HG03571 (cell line): ENCODE data around the gene PLAAT4.
"Not testable (repeated sequence)": the region's sequence is repeated elsewhere in the genome, so short reads cannot be mapped to it uniquely, and the experiment has no call there.

Experiments
- ATAC-seq: cut with Tn5 transposase; IDR thresholded peaks from one replicate; pipeline ENCODE4 v1.9.1; 2021; ENCODE audit not compliant: unreplicated experiment

The PLAAT4 gene

DNA sequence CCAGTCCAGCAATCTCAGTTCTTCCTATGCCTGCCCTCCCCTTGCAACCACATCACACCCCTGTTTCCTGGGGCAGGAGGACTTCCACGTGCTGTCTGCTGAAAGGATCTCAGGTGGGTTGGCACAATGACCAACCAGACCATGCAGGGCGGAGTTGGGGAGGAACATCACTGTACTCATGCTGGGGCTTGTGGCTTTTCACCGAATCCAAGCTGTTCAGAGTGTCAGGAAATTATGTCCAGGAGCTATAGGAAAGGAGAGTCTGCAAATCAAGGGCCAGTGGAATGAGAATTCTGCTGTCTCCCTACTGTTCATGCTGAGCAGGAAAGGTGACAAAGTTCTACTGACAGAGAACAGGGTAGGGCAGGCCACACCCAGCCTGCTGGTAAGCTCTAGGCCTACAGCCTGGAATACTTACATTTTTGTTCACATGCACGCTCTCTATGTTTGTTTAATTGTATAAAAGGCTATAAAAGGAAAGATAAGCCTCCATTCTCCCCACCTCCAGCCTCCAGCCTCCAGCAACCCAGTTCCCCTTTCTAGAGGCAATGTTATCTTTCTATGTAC, 28.3 kb downstream of the PLAAT4 start:
- ATAC-seq = no peak

DNA sequence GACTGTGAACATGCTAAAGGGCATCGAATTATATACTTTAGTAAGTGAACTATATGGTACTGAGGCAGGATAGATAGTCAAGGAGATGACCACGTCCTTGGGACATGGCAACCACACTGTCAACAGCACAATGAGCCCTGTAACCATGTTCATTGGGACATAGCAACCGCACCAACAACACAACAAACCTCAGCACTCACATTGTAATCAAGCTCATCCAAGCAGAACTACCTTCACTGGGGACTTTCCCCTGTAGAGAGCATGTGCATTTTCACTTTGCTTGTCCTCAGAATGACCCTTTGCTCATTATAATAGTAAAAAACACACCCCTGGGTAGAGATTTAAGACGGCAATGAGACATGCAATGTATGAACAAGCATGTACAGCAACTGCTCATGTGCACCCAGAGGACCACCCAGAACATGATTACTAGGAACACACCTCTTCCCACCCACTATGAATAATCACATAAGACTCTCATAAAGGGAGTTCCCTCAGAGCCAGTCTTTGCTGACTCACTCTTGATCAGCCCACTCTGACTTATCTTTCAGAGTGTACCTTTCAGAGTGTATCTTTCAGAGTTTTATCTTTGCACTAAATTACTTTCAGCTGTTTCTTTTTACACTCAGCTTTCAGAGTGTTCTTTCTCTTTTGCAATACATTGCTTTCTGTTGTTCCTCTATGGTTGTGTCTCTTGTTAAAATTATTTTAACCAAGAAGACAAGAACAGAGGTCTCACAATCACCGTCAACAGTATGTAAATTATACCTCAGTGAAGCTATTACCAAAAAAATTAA, 30.6 kb downstream of the PLAAT4 start:
- ATAC-seq = peak; percentile 70

DNA sequence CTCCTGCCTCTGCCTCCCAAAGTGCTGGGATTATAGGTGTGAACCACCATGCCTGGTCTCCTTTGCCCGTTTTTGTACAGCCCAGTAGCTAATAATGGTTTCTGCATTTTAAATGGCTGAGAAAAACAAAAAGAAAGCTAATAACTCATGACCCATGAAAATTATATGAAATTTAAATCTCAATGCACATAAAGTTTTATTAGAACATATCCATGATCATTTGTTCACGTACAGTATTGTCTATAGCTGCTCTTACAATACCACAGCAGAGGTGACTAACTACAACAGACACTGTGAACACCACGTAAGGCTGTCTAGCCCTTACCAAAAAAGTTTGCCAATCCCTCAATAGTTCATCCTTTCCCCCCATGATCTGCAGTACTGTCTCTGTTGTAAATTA, 33.0 kb downstream of the PLAAT4 start:
- no peak for ATAC-seq

DNA sequence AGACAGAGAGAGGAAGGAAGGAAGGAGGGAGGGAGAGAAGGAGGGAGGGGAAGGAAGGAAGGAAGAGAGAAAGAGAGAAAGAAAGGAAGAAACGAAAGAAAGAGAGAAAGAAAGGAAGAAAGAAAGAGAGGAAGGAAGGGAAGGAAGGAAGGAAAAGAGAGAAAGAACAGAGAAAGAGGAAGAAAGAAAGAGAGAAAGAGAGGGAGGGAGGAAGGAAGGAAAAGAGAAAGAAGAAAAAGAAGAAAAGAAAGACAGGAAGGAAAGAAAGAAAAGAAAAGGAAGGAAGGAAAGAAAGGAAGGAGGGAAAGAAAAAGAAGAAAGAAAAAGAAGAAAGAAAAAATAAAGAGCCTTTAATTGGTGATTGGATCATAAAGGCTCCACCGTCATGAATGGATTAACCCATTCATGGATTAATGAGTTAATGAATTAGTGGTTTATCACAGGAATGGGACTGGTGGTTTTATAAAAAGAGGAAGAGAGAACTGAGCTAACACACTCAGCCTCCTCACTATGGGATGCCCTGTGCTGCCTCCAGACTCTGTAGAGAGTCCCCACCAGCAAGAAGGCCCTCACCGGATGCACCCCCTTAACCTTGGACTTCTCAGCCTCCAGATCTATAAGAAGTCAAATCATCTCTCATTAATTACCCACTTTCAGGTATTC, 35.5 kb downstream of the PLAAT4 start:
- no peak for ATAC-seq

DNA sequence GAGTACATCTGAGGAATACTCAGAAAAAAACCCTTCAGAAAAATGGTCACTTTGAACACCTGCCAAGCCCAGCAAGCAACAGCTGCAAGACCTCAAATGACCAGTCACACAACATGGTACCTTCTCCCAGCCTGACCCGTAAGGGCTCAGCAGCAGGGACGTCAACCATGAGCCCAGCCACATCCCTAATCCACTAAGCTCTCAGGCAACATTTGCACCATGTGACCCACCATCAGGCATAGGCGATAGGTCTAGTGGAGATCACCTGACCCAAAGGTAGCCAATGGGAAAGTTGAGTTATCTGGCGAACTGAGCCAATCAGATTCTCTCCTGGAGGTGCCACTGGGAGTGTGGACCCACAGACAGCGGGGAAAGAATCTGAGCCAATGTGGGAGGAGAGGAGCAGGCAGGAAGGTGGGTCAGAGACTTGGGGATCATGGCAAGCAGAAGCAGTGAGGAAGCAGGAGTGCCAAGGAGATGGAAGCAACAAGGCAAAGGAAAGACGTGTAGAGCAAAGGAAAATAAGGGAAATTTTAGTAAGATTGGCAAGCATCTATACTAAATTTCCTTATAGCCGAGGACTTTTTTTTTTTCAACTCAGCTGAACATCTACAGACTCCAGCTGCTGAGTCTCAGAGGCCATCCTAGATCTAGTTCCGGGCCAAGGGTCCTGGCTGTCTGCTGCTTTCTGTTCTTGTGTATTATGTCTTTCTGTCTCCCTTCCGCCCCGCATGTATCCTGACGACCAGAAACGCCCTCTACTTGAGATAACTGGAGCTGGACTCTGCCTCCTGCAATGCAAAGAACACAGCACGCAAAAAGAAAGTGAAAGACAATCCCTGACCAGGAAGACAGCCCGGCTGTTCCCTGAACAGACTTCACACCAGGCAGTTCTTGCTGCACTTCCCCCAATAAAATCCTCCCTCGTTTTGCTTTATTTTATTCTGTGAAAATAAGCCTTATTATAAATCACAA, 37.6 kb downstream of the PLAAT4 start:
- ATAC-seq = no peak

DNA sequence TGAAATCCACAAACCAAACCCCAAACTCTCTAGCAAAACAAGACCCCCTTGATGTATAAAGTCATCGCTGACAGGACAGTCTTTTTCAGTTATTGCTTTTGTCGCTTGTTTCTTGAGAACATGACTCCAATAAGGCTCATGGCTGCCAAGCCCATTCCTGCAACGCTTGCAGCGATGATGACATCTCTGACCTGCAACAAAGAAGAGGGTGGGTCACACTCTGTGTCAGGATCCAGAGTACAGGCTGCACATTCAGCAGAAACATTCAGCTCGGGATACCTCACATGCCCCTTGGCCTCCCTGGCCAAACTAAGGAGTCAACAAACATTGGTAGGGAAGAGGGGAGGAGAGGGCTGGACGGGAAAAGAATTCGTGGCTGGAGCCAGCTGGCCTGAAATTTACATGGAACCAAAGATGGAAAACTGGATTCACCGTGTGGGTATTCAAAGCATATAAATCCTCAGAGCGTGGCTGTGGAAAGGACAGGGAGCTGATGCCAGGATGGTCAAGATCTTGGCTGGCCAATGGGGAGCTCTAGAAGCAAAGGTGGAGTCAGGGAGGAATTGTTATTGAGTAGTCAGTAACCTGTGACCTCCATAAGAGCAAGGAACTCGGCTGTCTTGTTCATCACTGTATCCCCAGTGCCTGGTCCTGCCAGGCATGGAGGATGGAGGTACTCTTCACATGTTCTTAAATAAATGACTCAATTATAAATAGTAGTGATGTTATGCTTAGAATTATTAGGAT, 38.4 kb downstream of the PLAAT4 start:
- no peak for ATAC-seq

DNA sequence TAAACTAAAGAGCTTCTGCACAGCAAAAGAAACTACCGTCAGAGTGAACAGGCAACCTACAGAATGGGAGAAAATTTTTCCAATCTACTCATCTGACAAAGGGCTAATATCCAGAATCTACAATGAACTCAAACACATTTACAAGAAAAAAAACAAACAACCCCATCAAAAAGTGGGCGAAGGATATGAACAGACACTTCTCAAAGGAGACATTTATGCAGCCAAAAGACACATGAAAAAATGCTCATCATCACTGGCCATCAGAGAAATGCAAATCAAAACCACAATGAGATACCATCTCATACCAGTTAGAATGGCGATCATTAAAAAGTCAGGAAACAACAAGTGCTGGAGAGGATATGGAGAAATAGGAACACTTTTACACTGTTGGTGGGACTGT, 42.3 kb downstream of the PLAAT4 start:
- not testable (repeated sequence) for ATAC-seq

DNA sequence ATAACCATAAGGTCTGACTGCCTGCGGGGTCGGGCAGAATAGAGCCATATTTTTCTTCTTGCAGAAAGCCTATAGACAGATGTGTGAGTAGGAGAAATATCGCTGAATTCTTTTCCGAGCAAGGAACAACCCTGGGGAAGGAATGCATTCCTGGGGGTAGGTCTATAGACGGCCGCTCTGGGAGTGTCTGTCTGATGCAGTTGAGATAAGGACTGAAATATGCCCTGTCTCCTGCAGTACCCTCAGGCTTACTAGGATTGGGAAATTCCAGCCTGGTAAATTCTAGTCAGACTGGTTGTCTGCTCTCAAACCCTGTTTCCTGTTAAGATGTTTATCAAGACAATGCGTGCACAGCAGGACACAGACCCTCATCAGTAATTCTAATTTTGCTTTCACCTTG, 44.6 kb downstream of the PLAAT4 start:
- ATAC-seq = not testable (repeated sequence)

DNA sequence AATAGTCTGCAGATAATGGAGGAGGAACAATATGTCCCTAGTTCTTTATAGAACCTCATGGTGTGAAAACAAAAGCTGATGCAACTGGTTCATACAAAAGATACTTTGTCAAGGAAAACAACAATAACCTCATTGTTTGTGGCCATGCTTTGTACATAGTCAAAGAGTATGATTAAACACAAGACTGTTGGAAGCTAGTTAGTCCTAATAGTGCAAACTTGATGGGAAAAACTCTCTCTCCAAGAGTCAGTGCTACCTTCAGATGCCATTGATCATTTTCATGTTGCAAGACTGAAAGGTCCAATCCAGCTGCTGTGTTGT, 46.7 kb downstream of the PLAAT4 start:
- ATAC-seq = no peak

DNA sequence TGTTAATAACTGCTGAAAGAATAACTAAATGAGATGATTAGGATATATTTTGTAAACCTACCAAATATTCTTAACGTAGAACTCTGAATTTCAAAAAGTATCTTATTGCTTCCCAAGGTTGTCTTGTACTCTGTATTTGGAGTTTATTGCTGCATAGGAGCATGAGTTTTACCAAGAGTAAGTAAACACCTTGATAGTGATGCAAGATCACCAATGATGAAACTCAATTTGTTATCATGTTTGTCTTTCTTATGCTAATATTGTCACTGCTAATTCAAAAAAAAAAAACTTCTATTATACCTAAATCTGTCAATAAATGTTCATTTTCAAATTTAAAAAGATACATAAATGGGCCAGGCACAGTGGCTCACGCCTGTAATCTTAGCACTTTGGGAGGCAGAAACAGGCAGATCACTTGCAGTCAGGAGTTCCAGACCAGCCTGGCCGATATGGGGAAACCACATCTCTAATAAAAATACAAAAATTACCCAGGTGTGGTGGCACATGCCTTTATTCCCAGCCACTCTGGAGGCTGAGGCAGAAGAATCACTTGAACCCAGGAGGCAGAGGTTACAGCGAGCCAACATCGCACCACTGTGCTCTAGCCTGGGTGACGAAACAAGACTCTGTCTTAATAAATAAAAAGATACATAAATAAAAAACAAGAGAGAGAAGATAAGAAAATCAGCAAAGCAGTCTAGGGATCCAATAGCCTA, 50.0 kb downstream of the PLAAT4 start:
- no peak for ATAC-seq

DNA sequence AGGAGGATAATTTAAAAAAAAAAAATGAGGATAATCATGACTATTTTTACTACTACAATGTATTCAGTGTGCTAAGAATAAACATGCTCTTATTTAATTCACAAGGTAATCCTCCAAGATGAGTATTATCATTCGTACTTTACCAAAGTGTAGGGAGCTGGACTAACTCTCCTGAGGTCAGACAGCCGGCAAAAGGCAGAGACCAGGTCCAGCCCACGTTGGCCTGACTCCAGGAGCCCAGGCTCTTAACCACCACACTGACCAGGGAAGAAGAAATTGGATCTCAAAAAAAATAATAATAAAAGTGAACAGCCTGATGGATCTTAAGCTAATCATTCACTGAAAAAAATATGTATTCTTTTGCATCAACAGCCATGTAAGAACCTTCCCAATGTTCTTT, 52.4 kb downstream of the PLAAT4 start:
- no peak for ATAC-seq

DNA sequence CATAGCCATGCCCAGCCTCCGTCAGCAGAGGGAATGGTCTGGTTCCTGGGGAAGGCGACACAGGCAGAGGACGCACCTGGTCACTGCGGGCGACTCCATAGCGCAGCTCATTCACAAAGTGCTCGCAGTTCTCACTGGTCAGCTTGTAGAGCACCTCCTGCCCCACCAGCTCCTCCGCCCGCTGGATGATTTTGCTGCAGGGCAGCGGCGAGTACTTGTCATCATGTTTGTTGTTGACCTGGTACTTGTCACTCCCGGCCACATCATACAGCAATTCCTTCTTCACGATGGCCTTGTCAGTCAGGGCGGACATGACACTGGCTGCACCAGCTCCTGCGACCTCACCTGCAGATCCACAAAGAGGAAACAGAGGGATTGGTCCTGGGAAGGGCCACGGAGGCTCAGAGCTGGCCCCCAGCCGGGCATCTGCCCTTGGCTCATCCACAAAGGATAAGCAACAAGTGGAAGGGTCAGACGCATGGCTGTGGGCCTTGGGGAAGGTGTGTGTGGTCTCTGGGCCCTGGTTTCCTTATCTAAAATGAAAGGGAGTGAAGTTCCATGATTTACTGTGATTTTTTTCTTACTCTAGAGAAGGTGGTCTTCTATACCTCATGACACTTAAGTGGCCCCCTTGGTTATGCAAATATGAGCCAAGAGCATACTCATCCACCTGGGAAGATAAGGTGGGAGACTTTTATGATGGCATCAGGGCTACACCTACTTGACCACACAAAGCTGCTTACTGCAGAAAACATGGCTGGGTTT, 53.6 kb downstream of the PLAAT4 start:
- no peak for ATAC-seq

DNA sequence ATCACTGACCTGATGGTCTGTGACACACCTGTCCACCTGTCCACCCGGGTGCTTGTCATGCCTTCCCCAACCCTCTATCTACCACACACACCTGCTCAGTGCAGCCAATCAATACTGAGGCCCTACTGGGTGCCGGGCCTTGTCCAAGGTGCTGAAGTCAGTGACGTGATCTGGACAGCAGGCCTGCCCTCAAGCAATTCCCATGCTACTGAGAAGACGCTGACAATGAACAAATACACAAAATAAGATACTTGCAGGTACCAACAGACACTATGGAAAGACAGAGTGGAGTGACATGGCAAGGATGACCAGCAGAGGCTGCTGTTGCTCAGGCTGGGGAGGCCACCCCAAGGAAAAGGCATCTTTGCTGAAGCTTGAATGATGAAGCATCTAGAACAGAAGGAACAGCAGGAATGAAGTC, 56.4 kb downstream of the PLAAT4 start:
- ATAC-seq = no peak

DNA sequence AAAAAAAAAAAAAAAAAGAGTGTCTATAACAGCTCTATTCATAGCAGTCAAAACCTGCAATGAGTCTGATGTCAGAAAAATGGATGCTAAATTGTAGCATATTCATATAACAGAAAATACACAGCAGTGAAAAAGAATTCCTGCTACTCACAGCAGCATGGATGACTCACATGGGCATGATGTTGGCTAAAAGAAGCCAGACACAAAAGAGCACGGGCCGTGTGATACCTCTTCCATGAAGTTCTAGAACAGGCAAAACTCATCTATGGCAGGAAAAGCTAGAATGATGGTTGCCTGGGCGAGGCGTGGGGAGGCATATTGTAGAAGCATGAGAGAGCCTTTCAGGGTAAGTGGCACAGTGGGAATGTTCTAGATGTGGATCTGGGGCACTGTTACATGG, 58.7 kb downstream of the PLAAT4 start:
- ATAC-seq = no peak
